Esophagus muscularis mucosa (tissue), 4 donors: ENCODE results near the gene FERMT2. TPM values are rescaled to one million over a fixed set of nuclear protein-coding genes. Genes with fewer than 3 reads are reported as not detected.

Experiments
- DNase-seq: peaks from one replicate; pipeline ENCODE4 v3.0.0-alpha.2; 2017; ENCODE audit errors: extremely low spot score
- H3K27ac ChIP-seq, 4 donors: fragments of 200-600 bp; sonication (generic); replicated peaks in 1 of 4; 1 replicate in 3 of 4; 2 replicates in 1 of 4; pipeline ENCODE4 v1.5.1; 2016 to 2019; ENCODE audit warnings: mild to moderate bottlenecking in 1 of 4
- H3K27me3 ChIP-seq, 4 donors: fragments of 200-600 bp; sonication (generic); one replicate each; pipeline versions ENCODE4 v1.5.1 to v1.6.0; 2016 to 2019
- H3K36me3 ChIP-seq, 4 donors: fragments of 200-600 bp; sonication (generic); one replicate each; pipeline ENCODE4 v1.5.1; 2016 to 2019
- H3K4me1 ChIP-seq, 4 donors: fragments of 200-600 bp; sonication (generic); one replicate each; pipeline ENCODE4 v1.5.1; 2016 to 2019
- H3K4me3 ChIP-seq, 4 donors: fragments of 200-600 bp; sonication (generic); 1 replicate in 2 of 4; 2 replicates in 2 of 4; pipeline ENCODE4 v1.5.1; 2016 to 2019; ENCODE audit warnings: mild to moderate bottlenecking in 4 of 4, moderate library complexity in 1 of 4
- H3K9me3 ChIP-seq, 4 donors: fragments of 200-600 bp; sonication (generic); 1 replicate in 3 of 4; 2 replicates in 1 of 4; pipeline ENCODE4 v1.5.1; 2016 to 2019
- EP300 ChIP-seq: sonication (generic); formaldehyde crosslinking; IDR thresholded peaks from one replicate; pipeline ENCODE4 v1.6.1; 2017; ENCODE audit warnings: antibody characterized with exemption
- POLR2A ChIP-seq: fragments of 450-650 bp; IDR thresholded peaks from one replicate; pipeline ENCODE4 v1.6.1; 2017; ENCODE audit warnings: antibody characterized with exemption, moderate library complexity, mild to moderate bottlenecking, low read depth
- POLR2AphosphoS5 ChIP-seq, 2 donors: sonication (generic); formaldehyde crosslinking; IDR thresholded peaks; one replicate each; pipeline ENCODE4 v1.6.1; 2017; ENCODE audit warnings: antibody characterized with exemption in 2 of 2
- WGBS: methylation state at CpG from one replicate; pipeline ENCODE4 v1.1.5; 2018; 5-methylcytosine and 5-hydroxymethylcytosine counted together
- intact Hi-C: fragments of 100-400 bp; cut with DNase I; formaldehyde crosslinking; loops from one replicate; pipeline ENCODE4 v1.15.1; 2023
- total RNA-seq, 4 donors: library from RNA; depleted of rRNA; stranded (reverse); fragments of >200 nt; gene quantifications; one replicate each; pipeline versions ENCODE4 v1.1.0 to v1.2.1, GENCODE V29; 2016
- TF ChIP-seq, protein P1 (sequence below), 3 experiments: fragments of 200-600 bp in 2 of 3; fragments of 450-650 bp in 1 of 3; sonication (generic) in 2 of 3; IDR thresholded peaks; one replicate each; pipeline ENCODE4 v1.5.1; 2017 to 2019; ENCODE audit warnings: antibody characterized with exemption in 3 of 3, mild to moderate bottlenecking in 2 of 3, moderate library complexity in 1 of 3

The FERMT2 gene
- total RNA-seq, 4 donors from 2014 or later, result 293 to 397 (median 370) TPM

DNA sequence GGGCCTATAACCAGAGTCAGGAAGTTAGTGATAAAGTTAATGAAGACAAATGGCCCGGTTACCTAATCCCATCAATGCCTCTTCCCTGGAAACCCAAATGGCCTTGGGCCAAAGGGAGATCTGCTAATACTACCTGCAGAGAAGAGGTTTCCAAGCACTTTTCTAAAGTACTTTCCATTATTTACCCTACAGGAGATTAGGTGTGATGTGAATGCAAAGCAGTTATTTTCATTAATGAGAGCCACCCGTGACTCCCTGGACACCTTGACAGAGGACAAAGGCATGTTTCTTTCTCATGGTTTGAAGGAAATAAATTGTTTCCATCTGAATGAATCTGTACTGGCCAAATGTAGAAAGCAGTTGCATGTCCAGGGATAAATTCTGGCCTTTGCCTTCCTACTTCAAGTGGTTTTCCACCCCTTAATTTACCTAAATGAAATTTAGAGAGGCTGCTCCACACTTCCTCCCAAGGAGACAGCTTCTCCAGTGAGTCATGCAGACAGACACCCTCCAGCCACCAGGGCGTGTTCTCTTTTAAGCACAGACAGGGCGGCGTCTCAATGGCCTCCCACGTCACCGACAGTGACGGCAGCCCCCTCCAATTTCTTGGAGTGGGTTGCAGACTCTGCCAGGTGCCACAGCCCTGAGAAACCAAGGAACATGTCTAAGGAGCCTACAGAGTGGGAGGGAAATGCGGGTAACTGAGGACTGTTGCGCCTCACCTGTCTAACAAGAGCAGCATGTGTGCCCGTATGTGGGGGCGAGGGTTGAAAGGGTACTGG lies 115.5 kb downstream of the FERMT2 start:
- Histone ChIP-seq H3K4me3 (no peak overlapping the region), H3K36me3 (no peaks in the 10 kb centered on the region), H3K4me1 (peaks cover 0 to 10% (median 9%) of the 10 kb centered on the region in 4 donors), H3K9me3 (no peaks in the 10 kb centered on the region), H3K27me3 (no peaks in the 10 kb centered on the region), H3K27ac (no peak overlapping the region)
- DNase-seq, result no peak
- 74% methylated on average over 12 of the region's 12 CpGs for WGBS
- TF ChIP-seq POLR2AphosphoS5 (IDR thresholded peaks at IDR 0.05) (no peak), EP300 (no peak), POLR2A (no peak)
- TF ChIP-seq, protein P1, sequence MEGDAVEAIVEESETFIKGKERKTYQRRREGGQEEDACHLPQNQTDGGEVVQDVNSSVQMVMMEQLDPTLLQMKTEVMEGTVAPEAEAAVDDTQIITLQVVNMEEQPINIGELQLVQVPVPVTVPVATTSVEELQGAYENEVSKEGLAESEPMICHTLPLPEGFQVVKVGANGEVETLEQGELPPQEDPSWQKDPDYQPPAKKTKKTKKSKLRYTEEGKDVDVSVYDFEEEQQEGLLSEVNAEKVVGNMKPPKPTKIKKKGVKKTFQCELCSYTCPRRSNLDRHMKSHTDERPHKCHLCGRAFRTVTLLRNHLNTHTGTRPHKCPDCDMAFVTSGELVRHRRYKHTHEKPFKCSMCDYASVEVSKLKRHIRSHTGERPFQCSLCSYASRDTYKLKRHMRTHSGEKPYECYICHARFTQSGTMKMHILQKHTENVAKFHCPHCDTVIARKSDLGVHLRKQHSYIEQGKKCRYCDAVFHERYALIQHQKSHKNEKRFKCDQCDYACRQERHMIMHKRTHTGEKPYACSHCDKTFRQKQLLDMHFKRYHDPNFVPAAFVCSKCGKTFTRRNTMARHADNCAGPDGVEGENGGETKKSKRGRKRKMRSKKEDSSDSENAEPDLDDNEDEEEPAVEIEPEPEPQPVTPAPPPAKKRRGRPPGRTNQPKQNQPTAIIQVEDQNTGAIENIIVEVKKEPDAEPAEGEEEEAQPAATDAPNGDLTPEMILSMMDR (IDR thresholded peaks at IDR 0.05), result no peak
- intact Hi-C loops, result no loop called here

DNA sequence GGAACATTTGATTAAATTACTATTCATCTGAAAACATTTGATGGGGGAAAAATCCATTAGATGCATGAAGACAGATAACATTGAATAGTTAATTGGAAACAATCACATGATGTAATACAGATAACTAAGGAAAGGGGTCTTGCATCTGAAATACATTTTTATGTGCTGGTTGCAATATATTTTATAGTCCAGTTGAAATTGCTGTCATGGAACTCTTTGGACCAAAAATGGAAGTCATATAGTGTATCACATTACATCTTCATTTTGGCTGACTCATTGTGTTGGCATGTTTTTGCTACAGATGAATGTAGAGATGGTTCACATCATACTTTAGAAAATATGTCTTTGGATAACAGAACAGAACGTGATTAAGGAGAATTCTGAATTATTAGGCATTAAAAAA lies 116.4 kb downstream of the FERMT2 start:
- DNase-seq, result no peak
- Histone ChIP-seq H3K27ac (no peak overlapping the region), H3K36me3 (no peaks in the 10 kb centered on the region), H3K4me3 (no peak overlapping the region), H3K4me1 (peaks cover 0 to 10% (median 9%) of the 10 kb centered on the region in 4 donors), H3K27me3 (no peaks in the 10 kb centered on the region), H3K9me3 (no peaks in the 10 kb centered on the region)
- WGBS, result 43% methylated on average over 1 of the region's 1 CpG
- TF ChIP-seq EP300 (no peak), POLR2AphosphoS5 (IDR thresholded peaks at IDR 0.05) (no peak), POLR2A (no peak)
- TF ChIP-seq, protein P1 (IDR thresholded peaks at IDR 0.05), result no peak
- intact Hi-C loops, result no loop called here

DNA sequence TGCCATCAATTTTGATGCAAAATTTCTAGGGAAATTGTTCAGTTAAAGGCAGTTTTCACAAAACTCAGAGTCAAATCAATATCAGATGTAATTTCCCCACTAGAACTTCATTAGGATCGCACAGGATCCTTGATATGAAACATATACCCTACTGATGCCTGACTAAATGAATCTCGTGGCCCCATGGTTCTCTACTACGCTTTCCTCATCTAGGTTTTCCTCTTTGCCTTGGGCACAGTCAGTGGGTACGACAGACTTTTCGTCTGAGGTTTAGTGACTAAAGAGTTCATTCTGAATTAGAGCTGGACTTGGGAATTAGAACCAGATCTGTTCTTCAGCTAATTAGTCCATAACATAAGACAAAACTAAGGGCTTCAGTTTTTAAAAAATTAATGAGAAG lies 117.0 kb downstream of the FERMT2 start:
- Histone ChIP-seq H3K27ac (no peak overlapping the region), H3K4me1 (peaks cover 0 to 16% (median 11%) of the 10 kb centered on the region in 4 donors), H3K9me3 (no peaks in the 10 kb centered on the region), H3K36me3 (no peaks in the 10 kb centered on the region), H3K27me3 (no peaks in the 10 kb centered on the region), H3K4me3 (no peak overlapping the region)
- no peak for TF ChIP-seq POLR2AphosphoS5 (IDR thresholded peaks at IDR 0.05)
- no peak for TF ChIP-seq POLR2A
- no peak for TF ChIP-seq EP300
- TF ChIP-seq, protein P1 (IDR thresholded peaks at IDR 0.05), result no peak
- no peak for DNase-seq
- intact Hi-C loops, result no loop called here
- WGBS, result 96% methylated on average over 5 of the region's 5 CpGs

DNA sequence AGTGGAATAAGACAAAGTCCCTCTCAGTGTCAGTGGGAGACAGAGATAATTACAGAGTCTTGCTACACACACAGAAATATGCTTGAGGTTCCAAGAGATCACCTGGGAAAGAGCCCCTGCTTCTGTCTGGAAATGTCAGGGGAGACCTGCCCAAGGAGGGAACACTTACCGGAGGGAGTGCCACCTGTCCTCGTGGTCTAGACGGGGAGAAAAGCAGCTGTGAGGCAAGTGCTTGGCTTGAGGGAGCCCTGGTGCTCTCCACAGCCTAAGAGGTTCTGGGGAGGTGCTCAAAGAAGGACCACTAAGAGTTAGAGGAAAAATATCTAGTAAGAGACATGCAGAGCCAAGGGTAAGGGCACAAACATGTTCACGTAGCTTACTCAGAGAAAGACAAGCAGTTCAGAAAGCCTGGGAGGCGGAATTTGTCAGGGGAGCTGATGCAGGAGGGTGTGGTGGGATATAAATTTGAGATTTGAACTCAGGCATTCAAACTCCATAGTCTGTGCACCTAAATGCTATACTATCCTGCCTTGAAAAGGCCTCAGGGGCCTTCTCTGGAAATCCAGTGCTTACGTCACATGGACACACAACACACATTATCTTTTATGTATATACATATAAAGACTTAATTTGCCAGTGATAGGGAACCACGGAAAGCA lies 121.2 kb downstream of the FERMT2 start:
- peaks cover 0 to 17% (median 6%) of the 10 kb centered on the region in 4 donors for H3K4me1 ChIP-seq
- 94% methylated on average over 7 of the region's 7 CpGs for WGBS
- DNase-seq, result no peak
- no peaks in the 10 kb centered on the region for H3K27me3 ChIP-seq
- H3K9me3 ChIP-seq, result no peaks in the 10 kb centered on the region
- H3K4me3 ChIP-seq, result no peak overlapping the region
- intact Hi-C loops, result loop anchor here (10.0 kb wide), 1 partner anchor 475 kb away; no protein-coding TSS in a partner anchor
- no peaks in the 10 kb centered on the region for H3K36me3 ChIP-seq
- no peak for TF ChIP-seq EP300
- H3K27ac ChIP-seq, result no peak overlapping the region

DNA sequence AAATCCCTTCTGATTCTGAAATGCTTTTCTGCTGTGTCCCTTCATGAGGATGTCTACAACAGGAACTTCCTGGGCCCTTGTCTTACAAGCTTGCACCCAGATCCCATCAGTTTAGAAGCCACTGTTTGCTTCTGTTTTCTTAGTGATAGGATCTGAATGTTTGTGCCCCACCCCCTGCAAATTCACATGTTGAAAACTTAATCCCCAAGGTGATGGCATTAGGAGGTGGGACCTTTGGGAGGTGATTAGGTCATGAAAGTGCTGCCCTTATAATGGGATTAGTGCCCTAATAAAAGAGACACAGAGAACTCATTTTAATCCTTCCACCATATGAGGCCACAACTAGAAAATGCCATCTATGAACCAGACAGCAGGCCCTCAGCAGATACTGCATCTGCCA lies 123.4 kb downstream of the FERMT2 start:
- Histone ChIP-seq H3K27ac (no peak overlapping the region), H3K36me3 (no peaks in the 10 kb centered on the region), H3K4me1 (peaks cover 0 to 27% (median 6%) of the 10 kb centered on the region in 4 donors), H3K27me3 (no peaks in the 10 kb centered on the region), H3K4me3 (no peak overlapping the region), H3K9me3 (no peaks in the 10 kb centered on the region)
- intact Hi-C loops, result loop anchor here (10.0 kb wide), 1 partner anchor 477 kb away; no protein-coding TSS in a partner anchor
- TF ChIP-seq EP300, result no peak
- TF ChIP-seq, protein P1 (IDR thresholded peaks at IDR 0.05), result no peak
- no peak for TF ChIP-seq POLR2AphosphoS5 (IDR thresholded peaks at IDR 0.05)
- no peak for TF ChIP-seq POLR2A
- no peak for DNase-seq
